HepG2 (cell line): ENCODE results near the gene SPRED3. TPM values are rescaled to one million over a fixed set of nuclear protein-coding genes. Genes with fewer than 3 reads are reported as not detected.

Experiments
- ATAC-seq: fragments of 200-7000 bp; cut with Tn5 transposase; 3 replicates; pipeline ENCODE4 v1.9.1; 2020; ENCODE audit warnings: mild to moderate bottlenecking, moderate library complexity
- BruUV-seq: library from RNA; stranded (reverse); fragments of 400-500 nt; replicated peaks from 2 replicates; lab custom pipeline; 2021; lab: Mats Ljungman, UMichigan
- CTCF ChIA-PET: fragments of 300-600 bp; formaldehyde crosslinking; extraction: SDS; loops from one replicate; lab custom pipeline; 2021; ENCODE audit warnings: low total read pairs, inconsistent platforms, low intra/inter-chr PET ratio; lab: Yijun Ruan, JAX
- POLR2A ChIA-PET: fragments of 350-600 bp; sonication (Branson Sonifier 250); formaldehyde crosslinking; loops from one replicate; lab custom pipeline; 2020; ENCODE audit warnings: antibody characterized with exemption, inconsistent platforms; lab: Yijun Ruan, JAX
- DNase-seq: peaks from one replicate; pipeline ENCODE4 v3.0.0-alpha.2; 2015; ENCODE audit warnings: low spot score
- FAIRE-seq: peaks from 3 replicates; lab custom pipeline; 2011; peaks lifted over from hg19 to GRCh38; lab: Jason Lieb, UNC
- H2AFZ ChIP-seq: one replicate; pipeline ENCODE4 v1.6.1; 2011; ENCODE audit warnings: low read length, inconsistent platforms
- H3K27ac ChIP-seq: fragments of 300-600 bp; 3 replicates; pipeline ENCODE4 v1.8.0; 2011; ENCODE audit warnings: mixed run types, mild to moderate bottlenecking, mixed read lengths, low read length, inconsistent platforms; ENCODE audit not compliant: insufficient read depth; ENCODE audit errors: extremely low read length
- H3K27me3 ChIP-seq, 2 experiments: fragments of 200-600 bp in 1 of 2; 2 replicates in 1 of 2; 3 replicates in 1 of 2; pipeline versions ENCODE4 v1.6.0 to v1.8.0; 2011; ENCODE audit warnings: low read length in 2 of 2, mild to moderate bottlenecking in 2 of 2, moderate library complexity in 2 of 2, inconsistent platforms in 1 of 2; ENCODE audit not compliant: insufficient read depth in 2 of 2, control insufficient read depth in 1 of 2
- H3K36me3 ChIP-seq, 2 experiments: fragments of 200-600 bp in 1 of 2; replicated peaks in 1 of 2; 2 replicates in 1 of 2; 3 replicates in 1 of 2; pipeline versions ENCODE4 v1.5.1 to v1.8.0; 2011; ENCODE audit warnings: low read length in 2 of 2, inconsistent platforms in 1 of 2; ENCODE audit not compliant: insufficient read depth in 2 of 2, control insufficient read depth in 1 of 2
- H3K4me1 ChIP-seq: 2 replicates; pipeline ENCODE4 v1.5.1; 2012; ENCODE audit warnings: low read length, inconsistent platforms; ENCODE audit not compliant: insufficient read depth
- H3K4me2 ChIP-seq: 2 replicates; pipeline ENCODE4 v1.6.0; 2011; ENCODE audit warnings: low read depth, low read length, inconsistent platforms
- H3K4me3 ChIP-seq, 3 experiments: fragments of 200-600 bp in 1 of 3; sonication (generic), shearing (Covaris generic) in 1 of 3; replicated peaks in 1 of 3; 2 replicates each; pipeline ENCODE4 v1.5.1; 2011 to 2016; ENCODE audit warnings: low read length in 3 of 3, inconsistent platforms in 2 of 3, low read depth in 2 of 3, mild to moderate bottlenecking in 2 of 3, control low read depth in 1 of 3, mixed read lengths in 1 of 3; ENCODE audit not compliant: insufficient read depth in 1 of 3
- H3K79me2 ChIP-seq: one replicate; pipeline ENCODE4 v1.6.1; 2011; ENCODE audit warnings: low read length, inconsistent platforms; ENCODE audit not compliant: insufficient read depth
- H3K9ac ChIP-seq: 2 replicates; pipeline ENCODE4 v1.6.0; 2011; ENCODE audit warnings: mild to moderate bottlenecking, low read depth, low read length, inconsistent platforms; ENCODE audit not compliant: insufficient read depth
- H3K9me3 ChIP-seq: 2 replicates; pipeline ENCODE4 v1.5.1; 2012; ENCODE audit warnings: mild to moderate bottlenecking, low read length
- H4K20me1 ChIP-seq: 2 replicates; pipeline ENCODE4 v1.6.0; 2011; ENCODE audit warnings: inconsistent platforms, mild to moderate bottlenecking, low read length, moderate library complexity; ENCODE audit not compliant: insufficient read depth
- GMEB1 ChIP-seq: sonication (generic); formaldehyde crosslinking; IDR thresholded peaks from 2 replicates; pipeline ENCODE4 v1.5.1; 2020; ENCODE audit warnings: missing genetic modification reagents, mild to moderate bottlenecking, borderline replicate concordance
- HNRNPL ChIP-seq: fragments of 200-400 bp; formaldehyde crosslinking; IDR thresholded peaks from 2 replicates; pipeline ENCODE4 v1.6.1; 2017; ENCODE audit warnings: mild to moderate bottlenecking, low read depth, low read length
- KAT8 ChIP-seq: IDR thresholded peaks from 2 replicates; pipeline ENCODE4 v1.6.1; 2016; ENCODE audit warnings: missing genetic modification reagents, missing compliant biosample characterization
- NFATC3 ChIP-seq: sonication (generic); formaldehyde crosslinking; IDR thresholded peaks from 2 replicates; pipeline ENCODE4 v1.5.1; 2020; ENCODE audit warnings: mild to moderate bottlenecking, missing genetic modification reagents
- RARG ChIP-seq: sonication (generic); formaldehyde crosslinking; IDR thresholded peaks from 2 replicates; pipeline ENCODE4 v1.4.0; 2020; ENCODE audit warnings: low read depth, mild to moderate bottlenecking, missing genetic modification reagents
- TEAD2 ChIP-seq: sonication (generic); formaldehyde crosslinking; IDR thresholded peaks from 2 replicates; pipeline ENCODE4 v1.9.0; 2021; ENCODE audit warnings: missing genetic modification reagents
- ZBTB3 ChIP-seq: sonication (generic); formaldehyde crosslinking; IDR thresholded peaks from 2 replicates; pipeline ENCODE4 v1.4.0; 2020; ENCODE audit warnings: low read depth, mild to moderate bottlenecking, moderate library complexity, missing genetic modification reagents, borderline replicate concordance
- ZNF224 ChIP-seq: sonication (generic); formaldehyde crosslinking; IDR thresholded peaks from 2 replicates; pipeline ENCODE4 v1.5.0; 2020; ENCODE audit warnings: mild to moderate bottlenecking, missing genetic modification reagents
- ZNF891 ChIP-seq: sonication (generic); formaldehyde crosslinking; IDR thresholded peaks from 2 replicates; pipeline ENCODE4 v1.5.0; 2020; ENCODE audit warnings: mild to moderate bottlenecking, missing genetic modification reagents
- WGBS: methylation state at CpG from one replicate; pipeline ENCODE4 v1.1.6; 2017; ENCODE audit warnings: low lambda C conversion rate; 5-methylcytosine and 5-hydroxymethylcytosine counted together
- in situ Hi-C: cut with HindIII; loops from 2 replicates; pipeline ENCODE4 v1.10.0; 2017; ENCODE audit warnings: low pct_unique_long_range_greater_than_20kb; ENCODE audit not compliant: extremely low pct_ligation_motif_present
- intact Hi-C: fragments of 100-400 bp; cut with micrococcal nuclease; formaldehyde crosslinking; loops from one replicate; pipeline ENCODE4 v1.10.0; 2022; ENCODE audit not compliant: unreplicated experiment
- polyA plus RNA-seq, 8 experiments: library from polyadenylated mRNA; depleted of rRNA in 3 of 8; stranded (reverse) in 7 of 8; unstranded in 1 of 8; fragments of >200 nt; fragmentation: Illumina TruSeq in 4 of 8; extraction: Trizol in 4 of 8; gene quantifications; 2 replicates each; pipeline versions ENCODE4 v1.2.1 to v1.2.3, GENCODE V29; 2011 to 2016; ENCODE audit warnings: low read depth in 4 of 8, missing spikeins in 1 of 8, mixed read lengths in 1 of 8; ENCODE audit not compliant: insufficient read depth in 1 of 8
- total RNA-seq, 5 experiments: library from RNA; depleted of rRNA; stranded (reverse); fragments of >200 nt; fragmentation: Illumina TruSeq; extraction: Trizol; gene quantifications; 2 replicates each; pipeline ENCODE4 v1.2.3, GENCODE V29; 2016; ENCODE audit warnings: low read depth in 1 of 5
- TF ChIP-seq, protein P1 (sequence below): sonication (generic); formaldehyde crosslinking; IDR thresholded peaks from 2 replicates; pipeline ENCODE4 v1.4.0; 2020; ENCODE audit warnings: missing genetic modification reagents
- TF ChIP-seq, protein P2 (sequence below): sonication (generic); formaldehyde crosslinking; IDR thresholded peaks from 2 replicates; pipeline ENCODE4 v1.4.0; 2020; ENCODE audit warnings: missing genetic modification reagents, borderline replicate concordance

SPRED3 gene
- total and polyA plus RNA-seq, 2 of the 13 experiments (the other 11 are each of a cell fraction or from before 2014, with no cell fraction given), result 0.15 to 0.17 TPM

DNA sequence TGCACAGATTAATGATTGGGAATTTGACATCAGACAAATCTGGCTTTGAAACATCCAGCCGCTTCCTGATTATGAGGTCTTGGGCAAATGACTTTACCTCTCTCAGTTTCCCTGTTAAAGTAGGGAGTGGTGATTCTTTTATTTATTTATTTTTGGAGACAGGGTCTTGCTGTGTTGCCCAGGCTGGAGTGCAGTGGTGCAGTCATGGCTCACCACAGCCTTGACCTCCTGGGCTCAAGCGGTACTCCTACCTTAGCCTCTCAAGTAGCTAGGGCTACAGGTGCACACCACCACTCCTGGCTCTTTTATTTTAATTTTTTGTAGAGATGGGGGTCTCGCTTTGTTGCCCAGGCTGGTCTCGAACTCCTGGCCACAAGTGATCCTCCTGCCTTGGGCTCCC is 11.4 kb upstream of the SPRED3 start:
- H3K79me2 ChIP-seq, result peaks cover 22% of the 10 kb centered on the region
- no peaks in the 10 kb centered on the region; a peak in 1 of 5 replicates for H3K27me3 ChIP-seq
- peaks cover 19 to 39% of the 10 kb centered on the region in 2 experiments for H3K36me3 ChIP-seq
- ChIA-PET POLR2A (no interaction called here), CTCF (no interaction called here)
- no peak for DNase-seq
- 100% methylated on average over 4 of the region's 4 CpGs for WGBS
- BruUV-seq, result no TSS peak
- ATAC-seq, result no peak
- H3K4me1 ChIP-seq, result peaks cover 22% of the 10 kb centered on the region
- H3K27ac ChIP-seq, result no peak overlapping the region
- peaks cover 6% of the 10 kb centered on the region; the same call in 1 of the 2 replicates for H4K20me1 ChIP-seq
- no peak overlapping the region for H2AFZ ChIP-seq
- no peak overlapping the region for H3K4me3 ChIP-seq
- TF ChIP-seq, protein P1, sequence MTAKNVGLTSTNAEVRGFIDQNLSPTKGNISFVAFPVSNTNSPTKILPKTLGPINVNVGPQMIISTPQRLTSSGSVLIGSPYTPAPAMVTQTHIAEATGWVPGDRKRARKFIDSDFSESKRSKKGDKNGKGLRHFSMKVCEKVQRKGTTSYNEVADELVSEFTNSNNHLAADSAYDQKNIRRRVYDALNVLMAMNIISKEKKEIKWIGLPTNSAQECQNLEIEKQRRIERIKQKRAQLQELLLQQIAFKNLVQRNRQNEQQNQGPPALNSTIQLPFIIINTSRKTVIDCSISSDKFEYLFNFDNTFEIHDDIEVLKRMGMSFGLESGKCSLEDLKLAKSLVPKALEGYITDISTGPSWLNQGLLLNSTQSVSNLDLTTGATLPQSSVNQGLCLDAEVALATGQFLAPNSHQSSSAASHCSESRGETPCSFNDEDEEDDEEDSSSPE (CRISPR knock-in tag), result no peak
- TF ChIP-seq ZNF891 (CRISPR knock-in tag), result no peak
- TF ChIP-seq ZNF224, result no peak
- TF ChIP-seq TEAD2 (CRISPR knock-in tag), result no peak
- no peak for TF ChIP-seq HNRNPL
- TF ChIP-seq KAT8 (CRISPR knock-in tag), result no peak
- TF ChIP-seq NFATC3 (CRISPR knock-in tag), result no peak
- no peak for TF ChIP-seq ZBTB3 (CRISPR knock-in tag)
- TF ChIP-seq, protein P2, sequence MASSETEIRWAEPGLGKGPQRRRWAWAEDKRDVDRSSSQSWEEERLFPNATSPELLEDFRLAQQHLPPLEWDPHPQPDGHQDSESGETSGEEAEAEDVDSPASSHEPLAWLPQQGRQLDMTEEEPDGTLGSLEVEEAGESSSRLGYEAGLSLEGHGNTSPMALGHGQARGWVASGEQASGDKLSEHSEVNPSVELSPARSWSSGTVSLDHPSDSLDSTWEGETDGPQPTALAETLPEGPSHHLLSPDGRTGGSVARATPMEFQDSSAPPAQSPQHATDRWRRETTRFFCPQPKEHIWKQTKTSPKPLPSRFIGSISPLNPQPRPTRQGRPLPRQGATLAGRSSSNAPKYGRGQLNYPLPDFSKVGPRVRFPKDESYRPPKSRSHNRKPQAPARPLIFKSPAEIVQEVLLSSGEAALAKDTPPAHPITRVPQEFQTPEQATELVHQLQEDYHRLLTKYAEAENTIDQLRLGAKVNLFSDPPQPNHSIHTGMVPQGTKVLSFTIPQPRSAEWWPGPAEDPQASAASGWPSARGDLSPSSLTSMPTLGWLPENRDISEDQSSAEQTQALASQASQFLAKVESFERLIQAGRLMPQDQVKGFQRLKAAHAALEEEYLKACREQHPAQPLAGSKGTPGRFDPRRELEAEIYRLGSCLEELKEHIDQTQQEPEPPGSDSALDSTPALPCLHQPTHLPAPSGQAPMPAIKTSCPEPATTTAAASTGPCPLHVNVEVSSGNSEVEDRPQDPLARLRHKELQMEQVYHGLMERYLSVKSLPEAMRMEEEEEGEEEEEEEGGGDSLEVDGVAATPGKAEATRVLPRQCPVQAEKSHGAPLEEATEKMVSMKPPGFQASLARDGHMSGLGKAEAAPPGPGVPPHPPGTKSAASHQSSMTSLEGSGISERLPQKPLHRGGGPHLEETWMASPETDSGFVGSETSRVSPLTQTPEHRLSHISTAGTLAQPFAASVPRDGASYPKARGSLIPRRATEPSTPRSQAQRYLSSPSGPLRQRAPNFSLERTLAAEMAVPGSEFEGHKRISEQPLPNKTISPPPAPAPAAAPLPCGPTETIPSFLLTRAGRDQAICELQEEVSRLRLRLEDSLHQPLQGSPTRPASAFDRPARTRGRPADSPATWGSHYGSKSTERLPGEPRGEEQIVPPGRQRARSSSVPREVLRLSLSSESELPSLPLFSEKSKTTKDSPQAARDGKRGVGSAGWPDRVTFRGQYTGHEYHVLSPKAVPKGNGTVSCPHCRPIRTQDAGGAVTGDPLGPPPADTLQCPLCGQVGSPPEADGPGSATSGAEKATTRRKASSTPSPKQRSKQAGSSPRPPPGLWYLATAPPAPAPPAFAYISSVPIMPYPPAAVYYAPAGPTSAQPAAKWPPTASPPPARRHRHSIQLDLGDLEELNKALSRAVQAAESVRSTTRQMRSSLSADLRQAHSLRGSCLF, result no peak
- no peak for TF ChIP-seq GMEB1 (CRISPR knock-in tag)
- no peak for TF ChIP-seq RARG (CRISPR knock-in tag)
- H3K9ac ChIP-seq, result no peak overlapping the region
- FAIRE-seq, result no peak
- intact Hi-C loops (no loop called here), in situ Hi-C loops (no loop called here)
- H3K4me2 ChIP-seq, result 0 out of 2 replicates have a peak overlapping the region, but pooled peaks have one; percentile 27
- no peaks in the 10 kb centered on the region for H3K9me3 ChIP-seq
